Measurements from ENCODE around the gene NIP7.
A peak's percentile ranks its signal among the peaks of the same experiment; 100 is the strongest.

Gene NIP7

GRCh38 chr16:69318911-69319289, 20.7 kb upstream of the NIP7 start:
- DNase-seq (ENCODE audit: low read depth, low spot score): no peak

GRCh38 chr16:69319381-69319780, 20.2 kb upstream of the NIP7 start:
- no peak for DNase-seq (ENCODE audit: low read depth, low spot score)

GRCh38 chr16:69319826-69320739, 19.5 kb upstream of the NIP7 start:
- no peak for DNase-seq (ENCODE audit: low read depth, low spot score)

DNA sequence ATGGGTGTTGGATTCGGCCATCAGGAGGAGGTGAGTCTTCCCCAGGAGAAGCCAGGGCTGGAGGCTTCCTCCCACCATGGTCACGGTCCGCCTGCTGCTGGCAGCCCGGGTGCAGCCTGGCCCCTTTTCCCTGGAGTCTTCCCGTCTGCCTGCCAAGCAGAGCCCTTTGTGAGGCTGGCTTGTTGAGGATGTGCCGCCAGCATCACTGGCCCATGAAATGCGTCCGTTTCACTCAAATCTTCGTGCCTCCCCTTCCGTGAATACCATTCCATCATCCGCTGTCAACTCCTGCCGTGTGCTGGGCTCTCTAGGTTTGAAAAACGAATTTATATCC, 18.9 kb upstream of the NIP7 start:
- DNase-seq (ENCODE audit: low read depth, low spot score): no peak

- no peak for DNase-seq (ENCODE audit: low read depth, low spot score)
These were observed 18.5 kb upstream of the NIP7 start for GRCh38 chr16:69321080-69321479.

DNA sequence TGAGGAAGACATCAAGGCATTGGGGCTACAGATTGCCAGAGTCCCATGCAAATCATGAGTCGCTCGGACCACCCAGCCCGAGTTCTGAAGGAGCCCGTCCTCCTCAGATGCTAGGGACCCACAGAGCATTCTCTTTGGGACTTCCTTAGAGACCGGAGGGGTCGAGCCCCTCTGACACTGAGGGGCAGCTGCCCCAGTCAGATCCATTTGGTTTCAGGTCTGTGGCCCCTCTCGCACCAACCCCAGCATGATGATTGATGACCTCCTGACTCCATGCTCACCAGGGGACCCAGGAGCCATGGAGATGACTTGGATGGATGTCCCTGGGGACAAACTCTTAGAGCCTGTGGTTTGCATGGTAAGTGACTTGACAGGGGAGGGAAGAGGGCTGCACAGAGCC, 17.2 kb upstream of the NIP7 start:
- no peak for DNase-seq (ENCODE audit: low read depth, low spot score)

GRCh38 chr16:69323415-69323814, 16.2 kb upstream of the NIP7 start:
- DNase-seq (ENCODE audit: low read depth, low spot score): no peak

DNA sequence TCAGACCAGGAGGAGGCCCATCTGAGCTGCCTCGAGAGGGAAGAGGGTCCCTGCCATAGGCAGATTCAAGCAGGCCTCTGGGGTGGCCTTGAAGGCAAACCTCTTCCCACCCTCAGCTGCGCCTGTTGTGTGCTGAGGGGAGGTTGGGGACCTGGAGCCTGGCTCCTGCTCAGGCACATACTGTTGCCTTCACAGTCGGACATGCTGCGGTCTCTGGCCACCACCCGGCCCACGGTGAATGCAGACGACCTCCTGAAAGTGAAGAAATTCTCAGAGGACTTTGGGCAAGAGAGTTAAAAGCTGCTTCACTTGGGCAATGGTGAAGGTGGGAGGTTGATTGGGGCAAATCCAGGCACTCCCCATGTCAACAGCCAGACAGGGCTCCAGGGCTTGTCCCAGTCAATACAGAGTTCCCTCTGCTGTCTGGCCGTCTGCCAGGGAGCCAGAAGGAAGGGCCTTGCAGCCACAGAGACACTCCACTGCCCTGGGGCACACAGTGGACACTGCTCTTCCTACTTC, 15.5 kb upstream of the NIP7 start:
- DNase-seq (ENCODE audit: low read depth, low spot score): peak; percentile 16

- DNase-seq (ENCODE audit: low read depth, low spot score): no peak
These were observed 14.9 kb upstream of the NIP7 start for GRCh38 chr16:69324585-69325253.

DNA sequence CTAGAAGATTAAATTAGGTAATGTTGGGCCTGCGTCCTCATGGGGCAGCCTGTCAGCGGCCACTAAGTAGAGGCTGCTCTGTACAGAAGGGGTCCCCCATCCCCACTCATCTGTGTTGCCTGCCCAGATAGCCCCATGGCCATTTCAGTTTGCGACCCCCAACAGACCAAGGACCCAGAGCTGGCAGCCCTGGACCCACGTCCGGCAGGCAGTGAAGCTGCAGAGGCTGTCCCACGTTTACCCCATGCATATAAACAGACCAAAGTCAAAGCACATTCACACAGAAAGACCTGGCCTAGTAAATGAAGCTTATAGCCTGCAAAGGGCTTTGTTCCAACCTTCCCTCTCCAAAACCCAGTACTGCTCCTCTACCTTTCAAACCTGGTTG, 13.8 kb upstream of the NIP7 start:
- DNase-seq (ENCODE audit: low read depth, low spot score): no peak

GRCh38 chr16:69326172-69326873, 13.2 kb upstream of the NIP7 start:
- no peak for DNase-seq (ENCODE audit: low read depth, low spot score)

GRCh38 chr16:69327585-69328310, 11.8 kb upstream of the NIP7 start:
- DNase-seq (ENCODE audit: low read depth, low spot score): no peak

DNA sequence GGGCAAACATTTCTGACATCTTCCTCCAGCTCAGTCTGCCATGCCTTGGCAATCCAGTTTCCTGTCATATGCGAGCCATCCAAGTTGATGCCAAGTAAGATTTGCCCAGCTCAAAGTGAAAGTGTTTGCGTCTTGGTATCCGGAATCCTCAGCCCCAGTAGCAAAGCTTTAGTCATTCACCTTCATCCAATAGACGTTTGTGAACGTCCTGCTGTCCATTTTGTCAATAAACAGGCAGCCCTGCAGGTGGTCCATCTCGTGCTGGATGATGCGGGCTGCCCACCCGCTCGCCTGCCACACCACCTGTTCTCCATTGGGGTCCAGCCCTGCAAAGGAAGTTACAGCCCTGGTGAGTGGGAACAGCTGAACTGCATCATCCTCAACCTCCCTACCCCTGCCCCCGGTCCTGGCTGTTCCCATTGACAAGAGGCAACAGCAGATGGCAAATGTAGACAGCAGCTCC, 10.7 kb upstream of the NIP7 start:
- DNase-seq (ENCODE audit: low read depth, low spot score): peak; percentile 33

DNA sequence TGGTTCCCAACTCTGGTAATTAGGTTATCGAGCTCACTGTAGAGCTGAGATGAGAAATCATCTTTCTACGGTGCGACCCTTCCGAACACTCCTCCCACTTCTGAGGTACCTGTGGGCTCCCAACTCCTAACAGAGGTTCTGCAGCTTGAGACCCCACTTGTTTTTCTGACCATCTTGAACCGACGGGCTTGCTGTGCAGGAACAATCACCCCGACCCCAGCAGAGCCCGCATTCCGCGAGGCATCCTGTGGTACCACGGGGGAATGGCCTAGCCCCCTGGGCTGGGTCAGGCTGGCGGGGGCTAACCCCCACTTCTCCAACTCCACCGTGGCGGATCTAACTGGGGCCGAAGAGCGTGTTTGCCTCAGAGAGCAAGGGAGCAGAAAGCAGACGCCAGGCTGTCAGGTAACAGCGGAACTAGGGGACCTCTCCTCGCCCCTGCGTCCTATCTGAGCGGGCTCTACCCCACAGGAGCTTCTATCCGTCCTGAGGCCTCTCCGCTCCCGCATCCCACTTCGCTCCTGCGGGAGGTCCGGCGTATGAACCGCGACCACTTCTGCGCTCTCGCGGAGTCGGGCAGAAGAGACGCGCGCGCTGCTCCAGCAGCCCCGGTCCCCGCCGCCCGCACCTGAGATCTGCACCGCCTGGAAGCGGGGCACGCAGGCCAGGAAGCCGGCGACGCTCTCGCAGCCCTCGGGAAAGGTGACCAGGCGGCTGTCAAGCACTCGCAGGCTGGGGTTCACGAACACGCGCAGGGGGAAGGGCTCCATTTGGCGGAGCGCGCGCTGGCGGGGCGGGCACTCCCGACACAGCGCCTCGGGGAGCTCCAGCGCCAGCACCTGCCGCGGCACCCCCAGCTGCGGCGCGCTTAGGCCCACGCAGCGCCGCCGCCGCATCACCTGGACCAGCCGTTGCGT, 9.9 kb upstream of the NIP7 start:
- DNase-seq (ENCODE audit: low read depth, low spot score): peak; percentile 63

DNA sequence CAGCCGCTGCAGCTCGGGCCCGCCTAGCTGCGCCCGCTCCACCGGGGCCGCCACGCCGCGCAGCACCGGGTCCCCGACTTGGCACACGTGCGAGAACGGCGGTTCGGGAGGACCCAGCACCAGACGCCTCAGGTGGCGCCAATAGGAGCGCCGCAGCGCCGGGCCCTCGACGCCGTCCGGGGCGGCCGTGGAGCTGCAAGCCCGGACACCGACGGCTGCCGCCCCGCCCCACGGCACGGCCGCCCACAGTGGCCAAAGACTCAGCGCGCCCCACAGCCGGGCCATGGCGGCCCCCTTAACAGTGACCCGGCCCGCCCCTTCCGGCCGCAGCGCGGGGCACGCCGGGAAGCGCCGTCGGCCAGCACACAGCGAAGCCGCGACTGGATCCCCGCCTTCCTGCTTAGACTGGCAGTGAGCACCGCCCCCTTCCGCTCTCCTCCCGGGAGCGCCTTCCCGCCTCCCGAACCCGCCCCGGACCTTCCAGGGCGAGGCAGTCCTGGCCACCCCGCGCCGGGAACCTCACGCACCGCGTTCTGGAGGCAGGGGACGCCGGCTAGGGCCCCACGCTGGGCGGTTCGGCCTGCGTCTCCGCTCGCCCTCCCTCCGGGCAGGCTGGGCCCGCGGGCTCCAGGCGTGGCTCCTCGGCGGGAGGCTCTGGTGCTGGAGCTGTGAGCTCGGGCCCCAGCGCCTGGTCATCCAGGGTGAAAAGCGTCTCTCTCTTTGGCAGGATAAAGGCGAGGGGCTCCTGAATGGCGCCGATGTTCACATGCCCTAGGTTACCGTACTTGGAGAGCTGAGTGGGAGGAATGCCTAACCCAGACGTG, 9.1 kb upstream of the NIP7 start, which contains the start of gene PDF:
PDF (minus strand) TSS at position 303 of the 824 bp plus-strand sequence; CDS start at position 285, 18 bp downstream.
- DNase-seq (ENCODE audit: low read depth, low spot score): peak; percentile 97

- DNase-seq (ENCODE audit: low read depth, low spot score): no peak
These were observed 4.9 kb upstream of the NIP7 start for GRCh38 chr16:69334696-69335095.

DNA sequence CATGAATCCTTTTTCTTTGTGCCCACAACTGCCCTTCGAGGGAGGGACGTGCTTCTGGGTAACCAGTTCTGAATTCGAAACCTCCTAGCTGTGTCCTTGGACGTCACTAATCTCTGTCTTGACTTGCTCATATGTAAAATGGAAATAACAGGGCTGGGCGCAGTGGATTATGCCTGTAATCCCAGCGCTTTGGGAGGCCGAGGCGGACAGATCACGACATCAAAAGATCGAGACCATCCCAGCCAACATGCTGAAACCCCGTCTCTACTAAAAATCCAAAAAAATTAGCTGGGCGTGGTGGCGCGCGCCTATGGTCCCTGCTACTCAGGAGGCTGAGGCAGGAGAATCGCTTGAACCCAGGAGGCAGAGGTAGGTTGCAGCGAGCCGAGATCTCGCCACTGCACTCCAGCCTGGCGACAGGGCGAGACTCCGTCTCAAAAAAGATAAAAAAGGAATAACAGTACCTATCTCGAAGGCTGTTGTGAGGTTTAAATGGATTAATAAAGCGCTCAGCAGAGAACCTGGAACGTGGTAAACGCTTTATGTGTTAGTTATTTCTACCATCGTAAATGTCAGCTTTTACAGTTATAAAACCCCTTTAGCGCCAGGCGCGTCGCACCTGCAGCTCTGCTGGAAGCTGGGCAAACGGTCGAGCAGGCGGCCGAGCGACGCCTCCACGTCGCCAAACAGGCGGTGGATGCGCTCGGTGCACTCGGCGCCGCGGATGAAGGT, 849 bp upstream of the NIP7 start:
- DNase-seq (ENCODE audit: low read depth, low spot score): no peak

- DNase-seq (ENCODE audit: low read depth, low spot score): peak; percentile 24
These were observed 598 bp downstream of the NIP7 start for GRCh38 chr16:69340095-69340644.

Data from astrocyte of the hippocampus (primary cell).